Endodermal cell (in vitro differentiated cells): ENCODE data around the gene SRSF5. TPM values are rescaled to one million over a fixed set of nuclear protein-coding genes. Genes with fewer than 3 reads are reported as not detected.

Source experiments
- DNase-seq: peaks from one replicate; pipeline ENCODE4 v3.0.0-alpha.2; 2017
- H3K27ac ChIP-seq: 2 replicates; pipeline ENCODE4 v1.5.1; 2013; ENCODE audit warnings: mild to moderate bottlenecking, low read depth, low read length, moderate library complexity
- H3K27me3 ChIP-seq: 2 replicates; pipeline ENCODE4 v1.6.1; 2013; ENCODE audit warnings: mild to moderate bottlenecking, low read length, moderate library complexity; ENCODE audit not compliant: insufficient read depth, control insufficient read depth, poor library complexity, severe bottlenecking
- H3K36me3 ChIP-seq: 2 replicates; pipeline ENCODE4 v1.7.0; 2013; ENCODE audit warnings: mild to moderate bottlenecking, low read length, moderate library complexity; ENCODE audit not compliant: control insufficient read depth, insufficient read depth
- H3K4me1 ChIP-seq: one replicate; pipeline ENCODE4 v1.7.0; 2013; ENCODE audit warnings: low read length; ENCODE audit not compliant: control insufficient read depth, insufficient read depth
- H3K4me3 ChIP-seq: 2 replicates; pipeline ENCODE4 v1.5.1; 2013; ENCODE audit warnings: mild to moderate bottlenecking, low read length, moderate library complexity
- H3K9ac ChIP-seq: 2 replicates; pipeline ENCODE4 v1.6.1; 2013; ENCODE audit warnings: mild to moderate bottlenecking, low read length, moderate library complexity; ENCODE audit not compliant: poor library complexity, severe bottlenecking; ENCODE audit errors: extremely low read depth
- H3K9me3 ChIP-seq: 2 replicates; pipeline ENCODE4 v1.6.1; 2013; ENCODE audit warnings: mild to moderate bottlenecking, low read length, moderate library complexity; ENCODE audit not compliant: control insufficient read depth
- H3K27ac Mint-ChIP-seq: 2 replicates; pipeline ENCODE4 v1.8.0; 2020; ENCODE audit warnings: mixed read lengths
- H3K27me3 Mint-ChIP-seq: 2 replicates; pipeline ENCODE4 v1.8.0; 2021; ENCODE audit warnings: mild to moderate bottlenecking, mixed read lengths; ENCODE audit not compliant: insufficient read depth
- H3K36me3 Mint-ChIP-seq: 2 replicates; pipeline ENCODE4 v1.8.0; 2020; ENCODE audit warnings: low read depth, mixed read lengths
- H3K4me1 Mint-ChIP-seq: 2 replicates; pipeline ENCODE4 v1.8.0; 2020; ENCODE audit warnings: mixed read lengths
- H3K4me3 Mint-ChIP-seq: 2 replicates; pipeline ENCODE4 v1.8.0; 2020; ENCODE audit warnings: mild to moderate bottlenecking, moderate library complexity, mixed read lengths
- H3K9me3 Mint-ChIP-seq: 2 replicates; pipeline ENCODE4 v1.8.0; 2020; ENCODE audit warnings: mild to moderate bottlenecking, mixed read lengths
- WGBS, 2 experiments: methylation state at CpG; one replicate each; pipeline versions ENCODE4 v1.1.5 to v1.1.7; 2013; ENCODE audit warnings: missing lambda C conversion rate in 2 of 2, mixed read lengths in 1 of 2; ENCODE audit not compliant: insufficient coverage in 1 of 2, insufficient read length in 1 of 2; 5-methylcytosine and 5-hydroxymethylcytosine counted together
- total RNA-seq, 2 donors: library from RNA; stranded (reverse); fragmentation: NEBNext Ultra II Directional in 1 of 2; extraction: Animal tissue kit (Norgen Biotek cat#: 25700) in 1 of 2; gene quantifications; 2 replicates in 1 of 2; 3 replicates in 1 of 2; pipeline ENCODE4 v1.2.1, GENCODE V29; 2021
- TF ChIP-seq, protein P1 (sequence below): fragments of 200-600 bp; sonication (generic); conservative IDR thresholded peaks from 2 replicates; pipeline ENCODE4 v1.5.0; 2021; ENCODE audit warnings: antibody characterized with exemption, mild to moderate bottlenecking

Gene SRSF5
- total RNA-seq, 2 donors from 2014 or later, result 285 to 307 TPM

DNA sequence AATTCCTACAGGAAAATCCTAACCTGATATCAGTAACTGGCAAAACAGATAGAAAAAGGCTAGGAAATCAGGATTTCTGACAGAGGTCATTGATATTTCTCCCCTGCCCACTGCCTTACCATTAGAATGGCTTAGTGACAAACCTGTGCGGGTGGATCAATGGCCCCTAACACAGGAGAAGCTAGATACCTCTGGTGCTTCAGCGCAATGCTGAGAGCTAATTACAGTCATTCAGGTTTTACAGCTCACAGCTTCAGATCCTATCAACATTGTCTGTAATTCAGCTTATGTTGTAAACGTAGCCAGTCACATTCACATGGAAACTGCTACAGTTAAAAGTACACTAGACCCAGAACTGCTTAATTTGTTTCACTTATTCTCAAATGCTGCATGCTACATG, 47.5 kb downstream of the SRSF5 start:
- Histone ChIP-seq H3K27ac (no peak overlapping the region), H3K4me1 (no peaks in the 10 kb centered on the region), H3K4me3 (no peak overlapping the region), H3K27me3 (peaks cover 5% of the 10 kb centered on the region), H3K36me3 (no peaks in the 10 kb centered on the region), H3K9me3 (no peaks in the 10 kb centered on the region), H3K9ac (no peak overlapping the region)
- TF ChIP-seq, protein P1, sequence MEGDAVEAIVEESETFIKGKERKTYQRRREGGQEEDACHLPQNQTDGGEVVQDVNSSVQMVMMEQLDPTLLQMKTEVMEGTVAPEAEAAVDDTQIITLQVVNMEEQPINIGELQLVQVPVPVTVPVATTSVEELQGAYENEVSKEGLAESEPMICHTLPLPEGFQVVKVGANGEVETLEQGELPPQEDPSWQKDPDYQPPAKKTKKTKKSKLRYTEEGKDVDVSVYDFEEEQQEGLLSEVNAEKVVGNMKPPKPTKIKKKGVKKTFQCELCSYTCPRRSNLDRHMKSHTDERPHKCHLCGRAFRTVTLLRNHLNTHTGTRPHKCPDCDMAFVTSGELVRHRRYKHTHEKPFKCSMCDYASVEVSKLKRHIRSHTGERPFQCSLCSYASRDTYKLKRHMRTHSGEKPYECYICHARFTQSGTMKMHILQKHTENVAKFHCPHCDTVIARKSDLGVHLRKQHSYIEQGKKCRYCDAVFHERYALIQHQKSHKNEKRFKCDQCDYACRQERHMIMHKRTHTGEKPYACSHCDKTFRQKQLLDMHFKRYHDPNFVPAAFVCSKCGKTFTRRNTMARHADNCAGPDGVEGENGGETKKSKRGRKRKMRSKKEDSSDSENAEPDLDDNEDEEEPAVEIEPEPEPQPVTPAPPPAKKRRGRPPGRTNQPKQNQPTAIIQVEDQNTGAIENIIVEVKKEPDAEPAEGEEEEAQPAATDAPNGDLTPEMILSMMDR, result no peak
- DNase-seq, result no peak
- Mint-ChIP-seq H3K27ac (no peak overlapping the region), H3K4me1 (peaks cover 1% of the 10 kb centered on the region), H3K4me3 (no peak overlapping the region), H3K36me3 (no peaks in the 10 kb centered on the region), H3K27me3 (peaks cover 1% of the 10 kb centered on the region), H3K9me3 (no peaks in the 10 kb centered on the region)
- WGBS, 2 experiments, result 83 to 92% methylated on average over 3 of the region's 3 CpGs

DNA sequence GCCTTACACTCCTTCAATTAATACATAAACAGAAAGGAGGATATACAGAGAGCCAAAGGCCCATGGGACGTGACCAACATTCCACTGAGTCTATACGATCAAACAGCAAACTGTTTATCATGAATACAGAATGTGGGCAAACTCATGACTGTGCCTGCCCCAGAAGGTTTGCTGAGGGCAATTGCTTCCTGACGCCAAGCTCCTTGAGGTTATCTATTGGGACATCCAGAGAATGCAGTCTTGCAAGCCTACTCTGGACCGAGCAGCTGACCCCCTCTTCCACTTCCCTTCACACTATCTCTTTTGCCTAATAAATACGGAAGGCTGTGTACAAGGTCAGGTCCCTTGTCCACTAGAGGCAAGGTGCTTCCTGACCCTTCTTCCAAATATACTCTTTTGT, 48.6 kb downstream of the SRSF5 start:
- Histone ChIP-seq H3K9ac (no peak overlapping the region), H3K4me1 (no peaks in the 10 kb centered on the region), H3K36me3 (no peaks in the 10 kb centered on the region), H3K9me3 (no peaks in the 10 kb centered on the region), H3K27me3 (peaks cover 5% of the 10 kb centered on the region), H3K4me3 (no peak overlapping the region), H3K27ac (no peak overlapping the region)
- TF ChIP-seq, protein P1, result no peak
- H3K27me3 Mint-ChIP-seq, result peaks cover 1% of the 10 kb centered on the region
- no peaks in the 10 kb centered on the region for H3K36me3 Mint-ChIP-seq
- no peak overlapping the region for H3K27ac Mint-ChIP-seq
- 93 to 95% methylated on average over 4 to 5 of the region's 5 CpGs for WGBS, 2 experiments
- H3K9me3 Mint-ChIP-seq, result no peaks in the 10 kb centered on the region
- H3K4me1 Mint-ChIP-seq, result no peaks in the 10 kb centered on the region
- DNase-seq, result no peak
- H3K4me3 Mint-ChIP-seq, result no peak overlapping the region

DNA sequence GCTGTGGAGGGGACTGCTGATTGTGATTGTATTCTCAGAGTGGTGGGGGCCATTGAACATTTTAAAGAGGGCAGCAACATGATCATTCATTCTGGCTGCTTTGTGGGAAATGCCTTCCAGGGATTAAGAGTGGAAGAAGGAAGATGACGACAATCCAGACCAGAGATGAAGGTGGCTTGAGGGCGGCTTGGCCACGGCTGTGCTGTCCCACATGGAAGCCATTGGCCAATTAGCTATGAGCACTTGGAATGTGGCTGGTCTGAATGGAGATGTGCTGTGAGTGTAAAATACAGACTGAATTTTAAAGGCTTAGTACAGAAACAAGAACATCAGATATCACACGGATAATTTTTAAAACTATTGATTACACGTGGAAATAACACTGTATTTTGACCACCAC, 49.3 kb downstream of the SRSF5 start:
- WGBS, 2 experiments, result 96 to 100% methylated on average over 2 to 5 of the region's 5 CpGs
- H3K27me3 ChIP-seq, result peaks cover 5% of the 10 kb centered on the region
- no peaks in the 10 kb centered on the region for H3K36me3 Mint-ChIP-seq
- no peaks in the 10 kb centered on the region for H3K9me3 Mint-ChIP-seq
- DNase-seq, result no peak
- no peaks in the 10 kb centered on the region for H3K36me3 ChIP-seq
- H3K4me3 Mint-ChIP-seq, result no peak overlapping the region
- peaks cover 1% of the 10 kb centered on the region for H3K27me3 Mint-ChIP-seq
- H3K4me3 ChIP-seq, result no peak overlapping the region
- H3K27ac ChIP-seq, result no peak overlapping the region
- H3K9ac ChIP-seq, result no peak overlapping the region
- H3K4me1 Mint-ChIP-seq, result no peaks in the 10 kb centered on the region
- H3K9me3 ChIP-seq, result no peaks in the 10 kb centered on the region
- TF ChIP-seq, protein P1, result no peak
- H3K4me1 ChIP-seq, result no peaks in the 10 kb centered on the region
- H3K27ac Mint-ChIP-seq, result no peak overlapping the region
